OCI-LY7 (cell line): Measurements from ENCODE around the gene RAD51B.

Experiments used
- EZH2phosphoT487 ChIP-seq: fragments of 200-600 bp; sonication (generic); IDR thresholded peaks from 2 replicates; pipeline ENCODE4 v1.6.1; 2018; ENCODE audit warnings: low read depth, borderline replicate concordance, mild to moderate bottlenecking, mixed run types, antibody characterized with exemption, low read length, moderate library complexity, mixed read lengths
- TF ChIP-seq, protein P1 (sequence below): fragments of 200-600 bp; sonication (generic); conservative IDR thresholded peaks from 2 replicates; pipeline ENCODE4 v1.5.1; 2014; ENCODE audit warnings: mild to moderate bottlenecking, antibody characterized with exemption, low read length, moderate library complexity, mixed read lengths

DNA sequence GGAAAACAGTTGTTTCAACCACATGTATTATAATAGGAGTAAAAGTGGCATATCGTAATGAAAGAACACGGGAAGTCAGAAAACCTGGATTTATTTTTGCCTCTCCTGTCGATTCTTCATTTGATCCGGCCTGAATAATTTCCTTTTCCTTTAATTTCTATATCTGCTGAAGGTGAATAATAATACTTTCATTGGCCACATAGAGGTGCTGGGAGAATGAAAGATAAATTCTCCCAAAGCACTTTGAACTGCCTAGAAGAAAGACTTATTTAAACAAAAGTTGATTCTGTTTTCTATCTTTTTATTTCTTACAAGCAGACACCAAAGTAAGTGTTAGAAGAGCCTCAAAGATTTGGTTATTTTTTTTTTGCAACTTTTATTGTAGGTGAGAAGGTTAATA lies 339.1 kb downstream of the RAD51B start:
- TF ChIP-seq, protein P1, sequence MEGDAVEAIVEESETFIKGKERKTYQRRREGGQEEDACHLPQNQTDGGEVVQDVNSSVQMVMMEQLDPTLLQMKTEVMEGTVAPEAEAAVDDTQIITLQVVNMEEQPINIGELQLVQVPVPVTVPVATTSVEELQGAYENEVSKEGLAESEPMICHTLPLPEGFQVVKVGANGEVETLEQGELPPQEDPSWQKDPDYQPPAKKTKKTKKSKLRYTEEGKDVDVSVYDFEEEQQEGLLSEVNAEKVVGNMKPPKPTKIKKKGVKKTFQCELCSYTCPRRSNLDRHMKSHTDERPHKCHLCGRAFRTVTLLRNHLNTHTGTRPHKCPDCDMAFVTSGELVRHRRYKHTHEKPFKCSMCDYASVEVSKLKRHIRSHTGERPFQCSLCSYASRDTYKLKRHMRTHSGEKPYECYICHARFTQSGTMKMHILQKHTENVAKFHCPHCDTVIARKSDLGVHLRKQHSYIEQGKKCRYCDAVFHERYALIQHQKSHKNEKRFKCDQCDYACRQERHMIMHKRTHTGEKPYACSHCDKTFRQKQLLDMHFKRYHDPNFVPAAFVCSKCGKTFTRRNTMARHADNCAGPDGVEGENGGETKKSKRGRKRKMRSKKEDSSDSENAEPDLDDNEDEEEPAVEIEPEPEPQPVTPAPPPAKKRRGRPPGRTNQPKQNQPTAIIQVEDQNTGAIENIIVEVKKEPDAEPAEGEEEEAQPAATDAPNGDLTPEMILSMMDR, result no peak
- TF ChIP-seq EZH2phosphoT487, result no peak
